A549 (cell line): ENCODE measurements around the gene SLC3A2. TPM values are rescaled to one million over a fixed set of nuclear protein-coding genes. Genes with fewer than 3 reads are reported as not detected.

ENCODE experiments used
- ATAC-seq, 2 experiments: fragments of 200-7000 bp in 1 of 2; fragments of >200 bp in 1 of 2; cut with Nextera tagmentation in 1 of 2; cut with Tn5 transposase in 1 of 2; 3 replicates each; pipeline versions ENCODE4 v1.8.0 to v1.9.1; 2018 to 2020; ENCODE audit warnings: mild to moderate bottlenecking in 1 of 2, moderate library complexity in 1 of 2
- CTCF ChIA-PET: fragments of 300-600 bp; sonication (Branson Sonifier 250); formaldehyde crosslinking; extraction: SDS; loops from one replicate; lab custom pipeline; 2021; ENCODE audit warnings: antibody characterized with exemption, inconsistent platforms; lab: Yijun Ruan, JAX
- POLR2A ChIA-PET: fragments of 350-600 bp; formaldehyde crosslinking; extraction: SDS; loops from one replicate; lab custom pipeline; 2021; ENCODE audit warnings: antibody characterized with exemption, inconsistent platforms; lab: Yijun Ruan, JAX
- DNase-seq, 2 experiments: peaks; one replicate each; pipeline versions ENCODE4 v3.0.0 to v3.0.0-alpha.2; 2011 to 2016; ENCODE audit warnings: low read depth in 1 of 2, low spot score in 1 of 2
- FAIRE-seq: peaks from 2 replicates; lab custom pipeline; 2011; peaks lifted over from hg19 to GRCh38; lab: Jason Lieb, UNC
- H3K27ac ChIP-seq, 2 experiments: fragments of >200 bp; sonication (Bioruptor Twin); formaldehyde crosslinking; 3 replicates each; pipeline ENCODE4 v1.5.1; 2016 to 2017
- H3K4me1 ChIP-seq: fragments of >200 bp; sonication (Bioruptor Twin); formaldehyde crosslinking; 3 replicates; pipeline ENCODE4 v1.6.1; 2016
- H3K4me2 ChIP-seq: fragments of >200 bp; sonication (Bioruptor Twin); formaldehyde crosslinking; 3 replicates; pipeline ENCODE4 v1.6.1; 2016
- H3K4me3 ChIP-seq: fragments of >200 bp; sonication (Bioruptor Twin); formaldehyde crosslinking; 3 replicates; pipeline ENCODE4 v1.5.1; 2016
- H3K9me3 ChIP-seq: fragments of >200 bp; sonication (Bioruptor Twin); formaldehyde crosslinking; 3 replicates; pipeline ENCODE4 v1.6.1; 2016
- ATOH8 ChIP-seq: fragments of 250-450 bp; sonication (Bioruptor Pico); IDR thresholded peaks from 2 replicates; pipeline ENCODE4 v1.5.0; 2020; ENCODE audit warnings: low read depth, mild to moderate bottlenecking, moderate library complexity
- CHD4 ChIP-seq: fragments of 200-600 bp; sonication (generic); IDR thresholded peaks from 2 replicates; pipeline ENCODE4 v1.6.1; 2016; ENCODE audit warnings: antibody characterized with exemption, mild to moderate bottlenecking, borderline replicate concordance
- FOSB ChIP-seq: fragments of 250-450 bp; sonication (Bioruptor Pico); IDR thresholded peaks from 2 replicates; pipeline ENCODE4 v1.5.0; 2020; ENCODE audit warnings: mild to moderate bottlenecking, moderate library complexity
- GATA3 ChIP-seq: IDR thresholded peaks from 2 replicates; pipeline ENCODE4 v1.6.1; 2012; ENCODE audit warnings: borderline replicate concordance
- HOXA7 ChIP-seq: fragments of 250-450 bp; sonication (Bioruptor Pico); IDR thresholded peaks from 2 replicates; pipeline ENCODE4 v1.5.0; 2020; ENCODE audit warnings: mild to moderate bottlenecking, moderate library complexity
- JUNB ChIP-seq: fragments of >200 bp; sonication (Bioruptor Twin); formaldehyde crosslinking; IDR thresholded peaks from 2 replicates; pipeline ENCODE4 v1.6.1; 2016
- MAFK ChIP-seq: fragments of 450-650 bp; IDR thresholded peaks from 2 replicates; pipeline ENCODE4 v1.6.1; 2014; ENCODE audit not compliant: partially characterized antibody
- MAZ ChIP-seq: fragments of 150-350 bp; IDR thresholded peaks from 2 replicates; pipeline ENCODE4 v1.6.1; 2014; ENCODE audit warnings: antibody characterized with exemption, low read depth, low read length, borderline replicate concordance
- NR3C1 ChIP-seq: fragments of >200 bp; sonication (Bioruptor Twin); formaldehyde crosslinking; IDR thresholded peaks from 3 replicates; pipeline ENCODE4 v1.6.1; 2017
- PBX3 ChIP-seq: IDR thresholded peaks from 2 replicates; pipeline ENCODE4 v1.6.1; 2012
- POLR2A ChIP-seq: IDR thresholded peaks from 2 replicates; pipeline ENCODE4 v1.6.1; 2012; ENCODE audit warnings: mild to moderate bottlenecking, low read length
- POLR2AphosphoS2 ChIP-seq: conservative IDR thresholded peaks from 2 replicates; pipeline ENCODE4 v1.6.1; 2012; ENCODE audit warnings: low read length, improper control_type of control experiment, inconsistent platforms
- RCOR1 ChIP-seq: fragments of 150-350 bp; IDR thresholded peaks from 2 replicates; pipeline ENCODE4 v1.6.1; 2014; ENCODE audit warnings: antibody characterized with exemption, low read length, low read depth
- SREBF2 ChIP-seq: fragments of 450-650 bp; IDR thresholded peaks from 2 replicates; pipeline ENCODE4 v1.6.1; 2014; ENCODE audit warnings: mild to moderate bottlenecking, moderate library complexity
- TP53 ChIP-seq: fragments of 250-450 bp; sonication (Bioruptor Pico); IDR thresholded peaks from 2 replicates; pipeline ENCODE4 v1.5.0; 2021; ENCODE audit warnings: mild to moderate bottlenecking, moderate library complexity
- ZNF302 ChIP-seq: fragments of 250-450 bp; sonication (Bioruptor Pico); IDR thresholded peaks from 2 replicates; pipeline ENCODE4 v1.9.0; 2021; ENCODE audit warnings: inconsistent platforms, mild to moderate bottlenecking, moderate library complexity
- WGBS: methylation state at CpG from one replicate; pipeline ENCODE4 v1.1.6; 2017; ENCODE audit errors: missing lambda C conversion rate; 5-methylcytosine and 5-hydroxymethylcytosine counted together
- polyA plus RNA-seq, 4 experiments: library from polyadenylated mRNA; depleted of rRNA in 3 of 4; stranded (reverse); fragments of >200 nt; fragmentation: RNase III in 1 of 4; extraction: RNeasy Plus Mini Kit Qiagen cat#74134 plus additional on column Dnase treatment in 1 of 4; gene quantifications; 2 replicates in 3 of 4; 3 replicates in 1 of 4; pipeline ENCODE4 v1.2.3, GENCODE V29; 2011 to 2017
- TF ChIP-seq, protein P1 (sequence below): fragments of >200 bp; sonication (Bioruptor Twin); formaldehyde crosslinking; IDR thresholded peaks from 3 replicates; pipeline ENCODE4 v1.5.1; 2016
- TF ChIP-seq, protein P2 (sequence below): fragments of 250-450 bp; sonication (Bioruptor Pico); IDR thresholded peaks from 2 replicates; pipeline ENCODE4 v1.5.0; 2021; ENCODE audit warnings: mild to moderate bottlenecking, moderate library complexity, borderline replicate concordance
- TF ChIP-seq, protein P3 (sequence below): fragments of >200 bp; sonication (Bioruptor Twin); formaldehyde crosslinking; IDR thresholded peaks from 3 replicates; pipeline ENCODE4 v1.6.1; 2016

Gene SLC3A2
- polyA plus RNA-seq, 2 of the 4 experiments (the other 2 are of a cell fraction), result 1,007 to 1,064 TPM

- FAIRE-seq (no peak), ATAC-seq (no peak)
- WGBS, result 95% methylated on average over 11 of the region's 11 CpGs
- H3K4me1 ChIP-seq, result peaks cover 76% of the 10 kb centered on the region
- peak overlapping the region in 1 of 2 experiments; percentile 21; a peak in 1 of 6 replicates for H3K27ac ChIP-seq
- H3K4me3 ChIP-seq, result peak overlapping the region; percentile 89; the same call in 2 of the 3 replicates
- no peaks in the 10 kb centered on the region for H3K9me3 ChIP-seq
- peak overlapping the region; percentile 95 for H3K4me2 ChIP-seq
- POLR2A ChIA-PET, result interaction anchor here (1.9 kb wide), 1 partner anchor 44 kb away, joined by 9 read pairs; no protein-coding TSS in a partner anchor
- TF ChIP-seq ZNF302 (no peak), POLR2AphosphoS2 (0 out of 2 replicates have a peak, but pooled peaks have one; percentile 51)
- TF ChIP-seq, all 56 proteins: peak for 1
- CTCF ChIA-PET, result interaction anchor here (0.7 to 6.1 kb wide), 9 partner anchors 19 to 328 kb away, joined by 3 to 42 read pairs (median 3); no protein-coding TSS in a partner anchor
- no peak for DNase-seq
Measured at GRCh38 chr11:62885137-62885750, 4.5 kb downstream of the SLC3A2 start.

DNA sequence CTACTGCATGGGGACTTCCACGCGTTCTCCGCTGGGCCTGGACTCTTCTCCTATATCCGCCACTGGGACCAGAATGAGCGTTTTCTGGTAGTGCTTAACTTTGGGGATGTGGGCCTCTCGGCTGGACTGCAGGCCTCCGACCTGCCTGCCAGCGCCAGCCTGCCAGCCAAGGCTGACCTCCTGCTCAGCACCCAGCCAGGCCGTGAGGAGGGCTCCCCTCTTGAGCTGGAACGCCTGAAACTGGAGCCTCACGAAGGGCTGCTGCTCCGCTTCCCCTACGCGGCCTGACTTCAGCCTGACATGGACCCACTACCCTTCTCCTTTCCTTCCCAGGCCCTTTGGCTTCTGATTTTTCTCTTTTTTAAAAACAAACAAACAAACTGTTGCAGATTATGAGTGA, 7.7 kb downstream of the SLC3A2 start:
- H3K27ac ChIP-seq, result no peak overlapping the region
- ATAC-seq (no peak), FAIRE-seq (no peak), DNase-seq (no peak)
- TF ChIP-seq JUNB, result no peak
- H3K4me3 ChIP-seq, result 0 out of 3 replicates have a peak overlapping the region, but pooled peaks have one; percentile 10
- H3K4me1 ChIP-seq, result peaks cover 67% of the 10 kb centered on the region
- WGBS, result 96% methylated on average over 14 of the region's 14 CpGs
- peak overlapping the region; percentile 95 for H3K4me2 ChIP-seq
- H3K9me3 ChIP-seq, result no peaks in the 10 kb centered on the region
- POLR2A ChIA-PET, result no interaction called here
- CTCF ChIA-PET, result no interaction called here

GRCh38 chr11:62889126-62889483, 8.4 kb downstream of the SLC3A2 start:
- Histone ChIP-seq H3K4me3 (no peak overlapping the region), H3K4me2 (peak overlapping the region; percentile 95), H3K4me1 (peaks cover 60% of the 10 kb centered on the region), H3K9me3 (no peaks in the 10 kb centered on the region), H3K27ac (peak overlapping the region in 1 of 2 experiments; percentile 40; a peak in 2 of 6 replicates)
- ATAC-seq, result peak in 1 of 2 experiments; percentile 1; a peak in 1 of 6 replicates
- no peak for FAIRE-seq
- WGBS, result 88% methylated on average over 2 of the region's 2 CpGs
- no peak for DNase-seq
- TF ChIP-seq TP53 (CRISPR knock-in tag) (no peak), MAZ (no peak), RCOR1 (no peak), ATOH8 (no peak), SREBF2 (no peak), HOXA7 (CRISPR knock-in tag) (no peak), NR3C1 (no peak), MAFK (no peak)
- TF ChIP-seq, protein P1, sequence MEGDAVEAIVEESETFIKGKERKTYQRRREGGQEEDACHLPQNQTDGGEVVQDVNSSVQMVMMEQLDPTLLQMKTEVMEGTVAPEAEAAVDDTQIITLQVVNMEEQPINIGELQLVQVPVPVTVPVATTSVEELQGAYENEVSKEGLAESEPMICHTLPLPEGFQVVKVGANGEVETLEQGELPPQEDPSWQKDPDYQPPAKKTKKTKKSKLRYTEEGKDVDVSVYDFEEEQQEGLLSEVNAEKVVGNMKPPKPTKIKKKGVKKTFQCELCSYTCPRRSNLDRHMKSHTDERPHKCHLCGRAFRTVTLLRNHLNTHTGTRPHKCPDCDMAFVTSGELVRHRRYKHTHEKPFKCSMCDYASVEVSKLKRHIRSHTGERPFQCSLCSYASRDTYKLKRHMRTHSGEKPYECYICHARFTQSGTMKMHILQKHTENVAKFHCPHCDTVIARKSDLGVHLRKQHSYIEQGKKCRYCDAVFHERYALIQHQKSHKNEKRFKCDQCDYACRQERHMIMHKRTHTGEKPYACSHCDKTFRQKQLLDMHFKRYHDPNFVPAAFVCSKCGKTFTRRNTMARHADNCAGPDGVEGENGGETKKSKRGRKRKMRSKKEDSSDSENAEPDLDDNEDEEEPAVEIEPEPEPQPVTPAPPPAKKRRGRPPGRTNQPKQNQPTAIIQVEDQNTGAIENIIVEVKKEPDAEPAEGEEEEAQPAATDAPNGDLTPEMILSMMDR, result no peak
- TF ChIP-seq, all 56 proteins: peak for 0
- CTCF ChIA-PET, result interaction anchor here (1.0 to 1.7 kb wide), 3 partner anchors 8 to 17 kb away, joined by 3 to 8 read pairs (median 7); partner anchors contain the start of gene SLC3A2
- POLR2A ChIA-PET, result interaction anchor here (1.0 to 1.7 kb wide), 4 partner anchors 8 to 48 kb away, joined by 3 to 16 read pairs (median 4); partner anchors contain the start of gene SLC3A2

DNA sequence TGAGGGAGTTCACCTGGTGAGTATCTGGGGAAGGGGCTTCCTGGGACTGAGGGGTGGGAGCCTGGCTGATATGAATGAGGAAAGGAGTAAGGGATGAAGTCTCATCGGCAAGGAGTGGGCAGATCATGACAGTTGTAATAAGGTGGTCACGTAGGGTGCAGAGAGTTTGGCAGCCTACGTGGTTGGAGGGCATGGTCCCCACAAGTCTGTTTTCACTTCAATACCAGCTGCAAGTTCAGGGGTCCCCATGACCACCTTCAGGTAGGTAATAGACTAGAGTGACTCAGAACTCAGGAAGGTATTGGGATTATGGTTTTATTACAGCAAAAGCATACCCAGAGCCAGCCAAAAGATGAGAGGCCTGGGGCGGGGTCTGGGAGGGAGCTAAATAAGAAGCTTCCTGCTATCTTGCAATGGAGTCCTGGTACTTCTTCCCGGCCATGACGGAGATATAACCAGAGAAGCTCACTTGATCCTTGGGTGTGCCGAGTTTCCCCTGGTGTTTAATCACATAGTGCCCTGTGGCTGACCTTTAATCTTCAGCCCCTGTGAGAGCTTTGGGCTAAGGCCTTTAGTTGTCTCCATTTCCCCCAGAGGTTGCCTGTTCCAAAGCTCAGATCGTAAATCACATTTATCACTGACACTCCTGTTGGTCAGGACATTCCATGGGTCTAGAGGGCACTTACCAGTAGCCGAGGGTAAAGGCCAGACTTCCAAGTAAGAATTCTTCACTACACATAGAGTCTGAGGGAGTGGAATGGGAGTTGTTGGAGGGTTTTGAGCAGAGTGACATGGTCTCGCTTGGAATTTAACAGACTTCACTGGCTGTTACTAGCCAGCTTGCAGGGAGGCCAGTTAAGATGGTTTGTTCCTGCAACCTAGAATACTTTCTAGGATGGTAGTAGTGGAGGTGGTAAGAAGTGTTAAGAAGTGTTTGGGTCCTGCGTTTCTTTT, 9.1 kb downstream of the SLC3A2 start:
- H3K4me2 ChIP-seq, result peak overlapping the region; percentile 95
- H3K9me3 ChIP-seq, result no peaks in the 10 kb centered on the region
- FAIRE-seq (no peak), ATAC-seq (peak; percentile 57 to 60), DNase-seq (peak; percentile 26 to 71)
- 64% methylated on average over 11 of the region's 11 CpGs for WGBS
- no peak overlapping the region for H3K4me3 ChIP-seq
- CTCF ChIA-PET, result interaction anchor here (1.0 to 1.7 kb wide), 3 partner anchors 9 to 16 kb away, joined by 3 to 8 read pairs (median 7); partner anchors contain the start of gene SLC3A2
- H3K27ac ChIP-seq, result peak overlapping the region in 1 of 2 experiments; percentile 40; a peak in 2 of 6 replicates
- POLR2A ChIA-PET, result interaction anchor here (0.6 to 1.7 kb wide), 5 partner anchors 8 to 48 kb away, joined by 3 to 16 read pairs (median 5); partner anchors contain the start of gene SLC3A2
- H3K4me1 ChIP-seq, result peaks cover 54% of the 10 kb centered on the region
- TF ChIP-seq SREBF2 (no peak), CHD4 (no peak), PBX3 (0 out of 2 replicates have a peak, but pooled peaks have one; percentile 53), GATA3 (no peak), POLR2A (0 out of 2 replicates have a peak, but pooled peaks have one; percentile 7), FOSB (CRISPR knock-in tag) (peak; percentile 78), HOXA7 (CRISPR knock-in tag) (peak; percentile 90)
- TF ChIP-seq, protein P2, sequence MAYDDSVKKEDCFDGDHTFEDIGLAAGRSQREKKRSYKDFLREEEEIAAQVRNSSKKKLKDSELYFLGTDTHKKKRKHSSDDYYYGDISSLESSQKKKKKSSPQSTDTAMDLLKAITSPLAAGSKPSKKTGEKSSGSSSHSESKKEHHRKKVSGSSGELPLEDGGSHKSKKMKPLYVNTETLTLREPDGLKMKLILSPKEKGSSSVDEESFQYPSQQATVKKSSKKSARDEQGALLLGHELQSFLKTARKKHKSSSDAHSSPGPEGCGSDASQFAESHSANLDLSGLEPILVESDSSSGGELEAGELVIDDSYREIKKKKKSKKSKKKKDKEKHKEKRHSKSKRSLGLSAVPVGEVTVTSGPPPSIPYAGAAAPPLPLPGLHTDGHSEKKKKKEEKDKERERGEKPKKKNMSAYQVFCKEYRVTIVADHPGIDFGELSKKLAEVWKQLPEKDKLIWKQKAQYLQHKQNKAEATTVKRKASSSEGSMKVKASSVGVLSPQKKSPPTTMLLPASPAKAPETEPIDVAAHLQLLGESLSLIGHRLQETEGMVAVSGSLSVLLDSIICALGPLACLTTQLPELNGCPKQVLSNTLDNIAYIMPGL, result no peak
- TF ChIP-seq, protein P3, sequence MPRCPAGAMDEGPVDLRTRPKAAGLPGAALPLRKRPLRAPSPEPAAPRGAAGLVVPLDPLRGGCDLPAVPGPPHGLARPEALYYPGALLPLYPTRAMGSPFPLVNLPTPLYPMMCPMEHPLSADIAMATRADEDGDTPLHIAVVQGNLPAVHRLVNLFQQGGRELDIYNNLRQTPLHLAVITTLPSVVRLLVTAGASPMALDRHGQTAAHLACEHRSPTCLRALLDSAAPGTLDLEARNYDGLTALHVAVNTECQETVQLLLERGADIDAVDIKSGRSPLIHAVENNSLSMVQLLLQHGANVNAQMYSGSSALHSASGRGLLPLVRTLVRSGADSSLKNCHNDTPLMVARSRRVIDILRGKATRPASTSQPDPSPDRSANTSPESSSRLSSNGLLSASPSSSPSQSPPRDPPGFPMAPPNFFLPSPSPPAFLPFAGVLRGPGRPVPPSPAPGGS, result no peak
